HCT116 (cell line): ENCODE results near the gene PODN. TPM values are rescaled to one million over a fixed set of nuclear protein-coding genes. Genes with fewer than 3 reads are reported as not detected.

Source experiments
- ATAC-seq: fragments of 200-7000 bp; cut with Tn5 transposase; 2 replicates; pipeline ENCODE4 v1.9.1; 2020; ENCODE audit warnings: mild to moderate bottlenecking, moderate library complexity
- BruUV-seq: library from RNA; stranded (reverse); fragments of 400-500 nt; replicated peaks from 2 replicates; lab custom pipeline; 2021; lab: Mats Ljungman, UMichigan
- CTCF ChIA-PET: fragments of 300-600 bp; sonication (Branson Sonifier 250); formaldehyde crosslinking; loops from one replicate; lab custom pipeline; 2021; ENCODE audit warnings: antibody characterized with exemption; lab: Charles Lee
- POLR2A ChIA-PET: fragments of 300-600, 350-600 bp; sonication (Branson Sonifier 250); formaldehyde crosslinking; loops from one replicate; lab custom pipeline; 2021; ENCODE audit warnings: antibody characterized with exemption; lab: Charles Lee
- RAD21 ChIA-PET, 2 experiments: fragments of 300-600 bp; sonication (Branson Sonifier 250); formaldehyde crosslinking; loops; one replicate each; lab custom pipeline; 2023; ENCODE audit warnings: low total read pairs in 2 of 2; ENCODE audit not compliant: uncharacterized antibody in 2 of 2, unreplicated experiment in 2 of 2, low non-redundant PET in 1 of 2; lab: Charles Lee
- DNase-seq: peaks from one replicate; pipeline ENCODE4 v3.0.0-alpha.2; 2010; ENCODE audit warnings: low read depth, low spot score
- H2AFZ ChIP-seq: fragments of 200-600 bp; shearing (Covaris generic), sonication (generic); 2 replicates; pipeline ENCODE4 v1.6.1; 2017; ENCODE audit warnings: low read depth, mixed run types, mixed read lengths, antibody characterized with exemption, low read length; ENCODE audit not compliant: poor library complexity, severe bottlenecking
- H3K27ac ChIP-seq: 2 replicates; pipeline ENCODE4 v1.5.1; 2012; ENCODE audit warnings: low read depth, low read length
- H3K27me3 ChIP-seq: fragments of 200-600 bp; sonication (generic); 2 replicates; pipeline ENCODE4 v1.6.1; 2016; ENCODE audit warnings: mixed run types, low read length, mixed read lengths; ENCODE audit not compliant: insufficient read depth
- H3K36me3 ChIP-seq, 2 experiments: fragments of 200-500 bp in 1 of 2; fragments of 200-600 bp in 1 of 2; sonication (Bioruptor generic) in 1 of 2; sonication (generic) in 1 of 2; 2 replicates each; pipeline versions ENCODE4 v1.5.1 to v1.6.1; 2014 to 2016; ENCODE audit warnings: low read length in 2 of 2, inconsistent platforms in 1 of 2, mixed read lengths in 1 of 2, mixed run types in 1 of 2; ENCODE audit not compliant: insufficient read depth in 2 of 2, control insufficient read depth in 1 of 2
- H3K4me1 ChIP-seq, 2 experiments: fragments of 200-600 bp in 1 of 2; sonication (generic) in 1 of 2; 2 replicates each; pipeline versions ENCODE4 v1.5.1 to v1.6.1; 2012 to 2017; ENCODE audit warnings: low read length in 2 of 2, inconsistent platforms in 1 of 2, mild to moderate bottlenecking in 1 of 2, mixed read lengths in 1 of 2, mixed run types in 1 of 2, moderate library complexity in 1 of 2; ENCODE audit not compliant: insufficient read depth in 2 of 2, control insufficient read depth in 1 of 2
- H3K4me2 ChIP-seq: fragments of 200-600 bp; sonication (generic); 2 replicates; pipeline ENCODE4 v1.6.1; 2017; ENCODE audit warnings: mixed run types, low read length, mixed read lengths
- H3K4me3 ChIP-seq, 2 experiments: fragments of 200-600 bp in 1 of 2; sonication (generic) in 1 of 2; replicated peaks in 1 of 2; 2 replicates each; pipeline ENCODE4 v1.5.1; 2011 to 2016; ENCODE audit warnings: low read length in 2 of 2, control low read depth in 1 of 2, low read depth in 1 of 2, mild to moderate bottlenecking in 1 of 2, mixed read lengths in 1 of 2, mixed run types in 1 of 2
- H3K79me2 ChIP-seq: fragments of 200-600 bp; sonication (generic); 2 replicates; pipeline ENCODE4 v1.6.1; 2017; ENCODE audit warnings: mild to moderate bottlenecking, mixed run types, low read length, moderate library complexity, mixed read lengths; ENCODE audit not compliant: insufficient read depth
- H3K9ac ChIP-seq: fragments of 200-600 bp; sonication (generic); 2 replicates; pipeline ENCODE4 v1.6.1; 2016; ENCODE audit warnings: low read length, mixed read lengths
- H3K9me2 ChIP-seq: fragments of 200-600 bp; sonication (generic), shearing (Covaris generic); 2 replicates; pipeline ENCODE4 v1.6.1; 2017; ENCODE audit warnings: mixed run types, mild to moderate bottlenecking, moderate library complexity; ENCODE audit not compliant: insufficient read depth
- H3K9me3 ChIP-seq, 2 experiments: fragments of 200-500 bp in 1 of 2; fragments of 200-600 bp in 1 of 2; sonication (Bioruptor generic) in 1 of 2; sonication (generic) in 1 of 2; 2 replicates each; pipeline ENCODE4 v1.6.1; 2014 to 2017; ENCODE audit warnings: low read length in 2 of 2, mixed read lengths in 2 of 2, inconsistent platforms in 1 of 2, low read depth in 1 of 2, mild to moderate bottlenecking in 1 of 2, mixed run types in 1 of 2, moderate library complexity in 1 of 2; ENCODE audit not compliant: control insufficient read depth in 1 of 2, insufficient read depth in 1 of 2
- H4K20me1 ChIP-seq: fragments of 200-600 bp; sonication (generic), shearing (Covaris generic); 2 replicates; pipeline ENCODE4 v1.6.1; 2017; ENCODE audit warnings: mixed run types, mild to moderate bottlenecking, moderate library complexity; ENCODE audit not compliant: insufficient read depth
- CEBPB ChIP-seq: IDR thresholded peaks from 2 replicates; pipeline ENCODE4 v1.6.1; 2012; ENCODE audit warnings: low read depth
- EZH2 ChIP-seq: fragments of 200-600 bp; sonication (generic); IDR thresholded peaks from 2 replicates; pipeline ENCODE4 v1.6.1; 2017; ENCODE audit warnings: antibody characterized with exemption, mixed run types
- EZH2phosphoT487 ChIP-seq: fragments of 200-600 bp; IDR thresholded peaks from 2 replicates; pipeline ENCODE4 v1.6.1; 2018; ENCODE audit warnings: antibody characterized with exemption, borderline replicate concordance
- POLR2AphosphoS5 ChIP-seq: IDR thresholded peaks from 2 replicates; pipeline ENCODE4 v1.6.1; 2011; ENCODE audit warnings: mild to moderate bottlenecking, low read depth, low read length, moderate library complexity
- RAD21 ChIP-seq: IDR thresholded peaks from 2 replicates; pipeline ENCODE4 v1.6.1; 2012; ENCODE audit warnings: low read depth, mild to moderate bottlenecking
- SIN3A ChIP-seq: IDR thresholded peaks from 2 replicates; pipeline ENCODE4 v1.6.1; 2012; ENCODE audit warnings: low read depth
- SP1 ChIP-seq: IDR thresholded peaks from 2 replicates; pipeline ENCODE4 v1.6.1; 2012; ENCODE audit warnings: low read depth
- ZFX ChIP-seq: fragments of 450-650 bp; IDR thresholded peaks from 2 replicates; pipeline ENCODE4 v1.6.1; 2017
- intact Hi-C: fragments of 100-400 bp; cut with micrococcal nuclease; formaldehyde crosslinking; loops from 2 replicates; pipeline ENCODE4 v1.10.0; 2022
- total RNA-seq: library from RNA; stranded (reverse); gene quantifications from one replicate; pipeline ENCODE4 v1.2.1, GENCODE V29; 2021; ENCODE audit not compliant: unreplicated experiment
- TF ChIP-seq, protein P1 (sequence below): IDR thresholded peaks from 2 replicates; pipeline ENCODE4 v1.6.1; 2012
- TF ChIP-seq, protein P2 (sequence below): IDR thresholded peaks from 2 replicates; pipeline ENCODE4 v1.6.1; 2011; ENCODE audit warnings: mild to moderate bottlenecking, low read length, moderate library complexity; ENCODE audit not compliant: insufficient replicate concordance; ENCODE audit errors: extremely low read depth
- TF ChIP-seq, protein P3 (sequence below): IDR thresholded peaks from 2 replicates; pipeline ENCODE4 v1.6.1; 2012; ENCODE audit warnings: low read depth
- TF ChIP-seq, protein P4 (sequence below): IDR thresholded peaks from 2 replicates; pipeline ENCODE4 v1.6.1; 2012

The PODN gene
- total RNA-seq, 1 experiment from 2014 or later = 0.22 TPM

DNA sequence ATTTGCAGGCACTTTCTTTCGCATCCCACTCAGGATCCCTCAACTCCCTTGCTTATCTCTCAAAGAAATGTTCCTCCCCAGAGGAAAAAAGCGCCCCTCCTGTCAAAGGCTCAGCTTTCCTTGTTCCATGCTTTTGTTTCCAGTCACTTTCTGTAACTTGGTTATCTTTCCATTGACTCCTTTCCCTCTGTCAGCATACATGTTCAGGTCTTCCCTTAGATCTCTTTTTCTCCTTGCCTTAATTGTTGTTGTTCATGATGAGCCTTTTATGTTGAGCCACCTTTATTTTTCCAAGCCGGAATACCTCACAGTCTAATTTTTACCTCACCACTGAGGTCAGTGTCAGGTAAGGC is 46.5 kb upstream of the PODN start:
- no peaks in the 10 kb centered on the region; the same call in 1 of the 2 replicates for H3K79me2 ChIP-seq
- ChIA-PET CTCF (interaction anchor here (1.3 kb wide), 1 partner anchor 167 kb away, joined by 3 read pairs; no protein-coding TSS in a partner anchor), POLR2A (no interaction called here), RAD21 (no interaction called here)
- intact Hi-C loops = loop anchor here (10.0 kb wide), 1 partner anchor 169 kb away; no protein-coding TSS in a partner anchor
- no peaks in the 10 kb centered on the region for H3K9me3 ChIP-seq
- H3K27me3 ChIP-seq = no peaks in the 10 kb centered on the region
- peak overlapping the region; percentile 66 to 77 for H3K4me3 ChIP-seq
- H3K9me2 ChIP-seq = no peaks in the 10 kb centered on the region
- DNase-seq = no peak
- no peaks in the 10 kb centered on the region for H3K36me3 ChIP-seq
- H3K9ac ChIP-seq = peak overlapping the region; percentile 57
- H3K27ac ChIP-seq = peak overlapping the region; percentile 34; the same call in 1 of the 2 replicates
- H3K4me1 ChIP-seq = peaks cover 3 to 9% of the 10 kb centered on the region in 2 experiments; a peak in 3 of 4 replicates
- TF ChIP-seq RAD21 (no peak), CEBPB (no peak), SP1 (no peak), SIN3A (no peak), EZH2 (no peak), EZH2phosphoT487 (no peak), POLR2AphosphoS5 (no peak), ZFX (no peak)
- TF ChIP-seq, protein P1, sequence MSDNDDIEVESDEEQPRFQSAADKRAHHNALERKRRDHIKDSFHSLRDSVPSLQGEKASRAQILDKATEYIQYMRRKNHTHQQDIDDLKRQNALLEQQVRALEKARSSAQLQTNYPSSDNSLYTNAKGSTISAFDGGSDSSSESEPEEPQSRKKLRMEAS = no peak
- TF ChIP-seq, protein P2, sequence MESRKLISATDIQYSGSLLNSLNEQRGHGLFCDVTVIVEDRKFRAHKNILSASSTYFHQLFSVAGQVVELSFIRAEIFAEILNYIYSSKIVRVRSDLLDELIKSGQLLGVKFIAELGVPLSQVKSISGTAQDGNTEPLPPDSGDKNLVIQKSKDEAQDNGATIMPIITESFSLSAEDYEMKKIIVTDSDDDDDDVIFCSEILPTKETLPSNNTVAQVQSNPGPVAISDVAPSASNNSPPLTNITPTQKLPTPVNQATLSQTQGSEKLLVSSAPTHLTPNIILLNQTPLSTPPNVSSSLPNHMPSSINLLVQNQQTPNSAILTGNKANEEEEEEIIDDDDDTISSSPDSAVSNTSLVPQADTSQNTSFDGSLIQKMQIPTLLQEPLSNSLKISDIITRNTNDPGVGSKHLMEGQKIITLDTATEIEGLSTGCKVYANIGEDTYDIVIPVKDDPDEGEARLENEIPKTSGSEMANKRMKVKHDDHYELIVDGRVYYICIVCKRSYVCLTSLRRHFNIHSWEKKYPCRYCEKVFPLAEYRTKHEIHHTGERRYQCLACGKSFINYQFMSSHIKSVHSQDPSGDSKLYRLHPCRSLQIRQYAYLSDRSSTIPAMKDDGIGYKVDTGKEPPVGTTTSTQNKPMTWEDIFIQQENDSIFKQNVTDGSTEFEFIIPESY = no peak
- TF ChIP-seq, protein P3, sequence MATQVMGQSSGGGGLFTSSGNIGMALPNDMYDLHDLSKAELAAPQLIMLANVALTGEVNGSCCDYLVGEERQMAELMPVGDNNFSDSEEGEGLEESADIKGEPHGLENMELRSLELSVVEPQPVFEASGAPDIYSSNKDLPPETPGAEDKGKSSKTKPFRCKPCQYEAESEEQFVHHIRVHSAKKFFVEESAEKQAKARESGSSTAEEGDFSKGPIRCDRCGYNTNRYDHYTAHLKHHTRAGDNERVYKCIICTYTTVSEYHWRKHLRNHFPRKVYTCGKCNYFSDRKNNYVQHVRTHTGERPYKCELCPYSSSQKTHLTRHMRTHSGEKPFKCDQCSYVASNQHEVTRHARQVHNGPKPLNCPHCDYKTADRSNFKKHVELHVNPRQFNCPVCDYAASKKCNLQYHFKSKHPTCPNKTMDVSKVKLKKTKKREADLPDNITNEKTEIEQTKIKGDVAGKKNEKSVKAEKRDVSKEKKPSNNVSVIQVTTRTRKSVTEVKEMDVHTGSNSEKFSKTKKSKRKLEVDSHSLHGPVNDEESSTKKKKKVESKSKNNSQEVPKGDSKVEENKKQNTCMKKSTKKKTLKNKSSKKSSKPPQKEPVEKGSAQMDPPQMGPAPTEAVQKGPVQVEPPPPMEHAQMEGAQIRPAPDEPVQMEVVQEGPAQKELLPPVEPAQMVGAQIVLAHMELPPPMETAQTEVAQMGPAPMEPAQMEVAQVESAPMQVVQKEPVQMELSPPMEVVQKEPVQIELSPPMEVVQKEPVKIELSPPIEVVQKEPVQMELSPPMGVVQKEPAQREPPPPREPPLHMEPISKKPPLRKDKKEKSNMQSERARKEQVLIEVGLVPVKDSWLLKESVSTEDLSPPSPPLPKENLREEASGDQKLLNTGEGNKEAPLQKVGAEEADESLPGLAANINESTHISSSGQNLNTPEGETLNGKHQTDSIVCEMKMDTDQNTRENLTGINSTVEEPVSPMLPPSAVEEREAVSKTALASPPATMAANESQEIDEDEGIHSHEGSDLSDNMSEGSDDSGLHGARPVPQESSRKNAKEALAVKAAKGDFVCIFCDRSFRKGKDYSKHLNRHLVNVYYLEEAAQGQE = no peak
- TF ChIP-seq, protein P4, sequence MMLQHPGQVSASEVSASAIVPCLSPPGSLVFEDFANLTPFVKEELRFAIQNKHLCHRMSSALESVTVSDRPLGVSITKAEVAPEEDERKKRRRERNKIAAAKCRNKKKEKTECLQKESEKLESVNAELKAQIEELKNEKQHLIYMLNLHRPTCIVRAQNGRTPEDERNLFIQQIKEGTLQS = no peak
- no peaks in the 10 kb centered on the region for H4K20me1 ChIP-seq
- H3K4me2 ChIP-seq = peak overlapping the region; percentile 82
- no peak overlapping the region for H2AFZ ChIP-seq
- ATAC-seq = no peak; the same call in 1 of the 2 replicates
- BruUV-seq = no TSS peak
